Kidney (tissue), 14 donors: Measurements from ENCODE around the gene ACAA1. TPM values are rescaled to one million over a fixed set of nuclear protein-coding genes. Genes with fewer than 3 reads are reported as not detected.

ENCODE experiments used
- DNase-seq, 5 donors: peaks; one replicate each; pipeline ENCODE4 v3.0.0-alpha.2; 2013 to 2020
- FAIRE-seq: peaks from 2 replicates; lab custom pipeline; 2012; peaks lifted over from hg19 to GRCh38; lab: Jason Lieb, UNC
- H3K27ac ChIP-seq, 2 donors: one replicate each; pipeline ENCODE4 v1.7.0; 2013; ENCODE audit warnings: low read depth in 2 of 2, low read length in 2 of 2, inconsistent platforms in 1 of 2
- H3K27me3 ChIP-seq: one replicate; pipeline ENCODE4 v1.7.1; 2013; ENCODE audit warnings: low read length, inconsistent platforms; ENCODE audit not compliant: control insufficient read depth, insufficient read depth
- H3K36me3 ChIP-seq, 3 donors: one replicate each; pipeline versions ENCODE4 v1.7.0 to v1.7.1; 2013; ENCODE audit warnings: low read length in 3 of 3, control low read depth in 1 of 3, inconsistent platforms in 1 of 3; ENCODE audit not compliant: insufficient read depth in 3 of 3, control insufficient read depth in 2 of 3
- H3K4me1 ChIP-seq, 3 donors: one replicate each; pipeline versions ENCODE4 v1.7.0 to v1.7.1; 2013; ENCODE audit warnings: low read length in 3 of 3, inconsistent platforms in 1 of 3, low read depth in 1 of 3; ENCODE audit not compliant: control insufficient read depth in 2 of 3, insufficient read depth in 2 of 3
- H3K4me3 ChIP-seq, 3 donors: one replicate each; pipeline versions ENCODE4 v1.7.0 to v1.8.1; 2013; ENCODE audit warnings: low read length in 3 of 3, control low read depth in 1 of 3, inconsistent platforms in 1 of 3
- H3K9ac ChIP-seq, 3 donors: one replicate each; pipeline versions ENCODE4 v1.7.0 to v1.7.1; 2013; ENCODE audit warnings: low read length in 3 of 3, control low read depth in 1 of 3, inconsistent platforms in 1 of 3
- H3K9me3 ChIP-seq, 3 donors: one replicate each; pipeline versions ENCODE4 v1.7.0 to v1.7.1; 2013; ENCODE audit warnings: low read length in 3 of 3, control low read depth in 1 of 3, inconsistent platforms in 1 of 3; ENCODE audit not compliant: control insufficient read depth in 2 of 3, insufficient read depth in 1 of 3
- intact Hi-C: fragments of 100-400 bp; cut with DNase I; formaldehyde crosslinking; loops from one replicate; pipeline ENCODE4 v1.11.1; 2022
- polyA plus RNA-seq: library from polyadenylated mRNA; stranded (reverse); fragments of 350-450 nt; fragmentation: Illumina TruSeq; extraction: RNeasy Lipid Tissue Mini Kit (QIAGEN cat#74804); gene quantifications from one replicate; pipeline ENCODE4 v1.2.3, GENCODE V29; 2014; ENCODE audit warnings: low read depth, low replicate concordance; ENCODE audit not compliant: insufficient read depth
- total RNA-seq: library from RNA; stranded (reverse); fragmentation: NEBNext Ultra II Directional; extraction: Animal tissue kit (Norgen Biotek cat#: 25700); gene quantifications from one replicate; pipeline ENCODE4 v1.2.1, GENCODE V29; 2021
- TF ChIP-seq, protein P1 (sequence below): IDR thresholded peaks from 3 replicates; pipeline ENCODE4 v1.5.1; 2012; ENCODE audit warnings: mild to moderate bottlenecking, moderate library complexity, borderline replicate concordance; ENCODE audit not compliant: insufficient read depth; ENCODE audit errors: extremely low read depth
- donor health status: control.
- donor health status: control.
- donor health status: control.
- donor health status: control.
- donor health status: control.
- donor health status: DM: yes; HTN: yes; CAD: no.
- donor health status: Normal renal cell carcinoma (clear cell type).

ACAA1 gene
- total and polyA plus RNA-seq, 2 donors from 2014 or later, result 90.0 to 566 TPM

- no peak overlapping the region for H3K27ac ChIP-seq
- DNase-seq (peak in 1 of 5 donors; percentile 19), FAIRE-seq (no peak)
- no peaks in the 10 kb centered on the region for H3K36me3 ChIP-seq
- no peaks in the 10 kb centered on the region for H3K9me3 ChIP-seq
- intact Hi-C loops, result no loop called here
- no peak overlapping the region for H3K9ac ChIP-seq
- H3K4me3 ChIP-seq, result no peak overlapping the region
- TF ChIP-seq, protein P1, sequence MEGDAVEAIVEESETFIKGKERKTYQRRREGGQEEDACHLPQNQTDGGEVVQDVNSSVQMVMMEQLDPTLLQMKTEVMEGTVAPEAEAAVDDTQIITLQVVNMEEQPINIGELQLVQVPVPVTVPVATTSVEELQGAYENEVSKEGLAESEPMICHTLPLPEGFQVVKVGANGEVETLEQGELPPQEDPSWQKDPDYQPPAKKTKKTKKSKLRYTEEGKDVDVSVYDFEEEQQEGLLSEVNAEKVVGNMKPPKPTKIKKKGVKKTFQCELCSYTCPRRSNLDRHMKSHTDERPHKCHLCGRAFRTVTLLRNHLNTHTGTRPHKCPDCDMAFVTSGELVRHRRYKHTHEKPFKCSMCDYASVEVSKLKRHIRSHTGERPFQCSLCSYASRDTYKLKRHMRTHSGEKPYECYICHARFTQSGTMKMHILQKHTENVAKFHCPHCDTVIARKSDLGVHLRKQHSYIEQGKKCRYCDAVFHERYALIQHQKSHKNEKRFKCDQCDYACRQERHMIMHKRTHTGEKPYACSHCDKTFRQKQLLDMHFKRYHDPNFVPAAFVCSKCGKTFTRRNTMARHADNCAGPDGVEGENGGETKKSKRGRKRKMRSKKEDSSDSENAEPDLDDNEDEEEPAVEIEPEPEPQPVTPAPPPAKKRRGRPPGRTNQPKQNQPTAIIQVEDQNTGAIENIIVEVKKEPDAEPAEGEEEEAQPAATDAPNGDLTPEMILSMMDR, result no peak
- no peaks in the 10 kb centered on the region for H3K4me1 ChIP-seq
- no peaks in the 10 kb centered on the region for H3K27me3 ChIP-seq
Measured at GRCh38 chr3:38111696-38112377, 25.1 kb downstream of the ACAA1 start.

GRCh38 chr3:38111201-38111600 is 25.7 kb downstream of the ACAA1 start:
- Histone ChIP-seq H3K9me3 (no peaks in the 10 kb centered on the region), H3K9ac (no peak overlapping the region), H3K4me3 (no peak overlapping the region), H3K27me3 (no peaks in the 10 kb centered on the region), H3K4me1 (no peaks in the 10 kb centered on the region), H3K36me3 (no peaks in the 10 kb centered on the region), H3K27ac (no peak overlapping the region)
- intact Hi-C loops, result no loop called here
- TF ChIP-seq, protein P1, result no peak
- DNase-seq, result peak in 1 of 5 donors; percentile 11
- FAIRE-seq, result no peak

- Histone ChIP-seq H3K9ac (no peak overlapping the region), H3K36me3 (no peaks in the 10 kb centered on the region), H3K27ac (no peak overlapping the region), H3K9me3 (no peaks in the 10 kb centered on the region), H3K27me3 (no peaks in the 10 kb centered on the region), H3K4me3 (no peak overlapping the region), H3K4me1 (no peaks in the 10 kb centered on the region)
- intact Hi-C loops, result no loop called here
- DNase-seq, result peak in 1 of 5 donors; percentile 12
- TF ChIP-seq, protein P1, result no peak
- no peak for FAIRE-seq
Measured at GRCh38 chr3:38110314-38111050, 26.4 kb downstream of the ACAA1 start.
